Activated gamma-delta T cell treated with anti-CD3 and anti-CD28 coated beads, Interleukin-2, amount 50 U/mL, for 16 hours (primary cell): ENCODE results near the gene SLC28A1.

Experiments
- DNase-seq: peaks from one replicate; pipeline ENCODE4 v3.0.0-alpha.2; 2020; ENCODE audit warnings: low read depth

The SLC28A1 gene

GRCh38 chr15:84940399-84940798 is 55.9 kb downstream of the SLC28A1 start:
- DNase-seq, result no peak

GRCh38 chr15:84942456-84942855 is 58.0 kb downstream of the SLC28A1 start:
- DNase-seq, result no peak

- no peak for DNase-seq
These were observed 59.8 kb downstream of the SLC28A1 start for GRCh38 chr15:84944311-84944710.

GRCh38 chr15:84944861-84945260 is 60.4 kb downstream of the SLC28A1 start:
- DNase-seq, result no peak

GRCh38 chr15:84946772-84947489 is 62.5 kb downstream of the SLC28A1 start:
- DNase-seq, result no peak

- DNase-seq, result no peak
These were observed 63.7 kb downstream of the SLC28A1 start for GRCh38 chr15:84947947-84948830.

- no peak for DNase-seq
These were observed 64.6 kb downstream of the SLC28A1 start for GRCh38 chr15:84949043-84949442.

- DNase-seq, result no peak
These were observed 65.5 kb downstream of the SLC28A1 start for GRCh38 chr15:84949845-84950569.

GRCh38 chr15:84950570-84951111 is 66.2 kb downstream of the SLC28A1 start:
- no peak for DNase-seq

- no peak for DNase-seq
These were observed 67.3 kb downstream of the SLC28A1 start for GRCh38 chr15:84951736-84952135.

GRCh38 chr15:84953136-84953535 is 68.7 kb downstream of the SLC28A1 start:
- DNase-seq, result no peak

GRCh38 chr15:84953726-84954125 is 69.3 kb downstream of the SLC28A1 start:
- DNase-seq, result no peak

GRCh38 chr15:84955089-84955848 is 70.8 kb downstream of the SLC28A1 start:
- DNase-seq, result peak; percentile 3

GRCh38 chr15:84956199-84956598 is 71.7 kb downstream of the SLC28A1 start:
- no peak for DNase-seq

GRCh38 chr15:84960391-84961113 is 76.1 kb downstream of the SLC28A1 start:
- no peak for DNase-seq

- no peak for DNase-seq
These were observed 76.6 kb downstream of the SLC28A1 start for GRCh38 chr15:84961114-84961452.

GRCh38 chr15:84961707-84962106 is 77.2 kb downstream of the SLC28A1 start:
- DNase-seq, result no peak

- DNase-seq, result no peak
These were observed 78.5 kb downstream of the SLC28A1 start for GRCh38 chr15:84962955-84963354.

GRCh38 chr15:84967380-84967779 is 82.9 kb downstream of the SLC28A1 start:
- DNase-seq, result no peak

- no peak for DNase-seq
These were observed 83.8 kb downstream of the SLC28A1 start for GRCh38 chr15:84968301-84968700.

- no peak for DNase-seq
These were observed 84.8 kb downstream of the SLC28A1 start for GRCh38 chr15:84969257-84969656.
